ENCODE results near the gene NR0B2.
"Not testable (repeated sequence)": the region's sequence is repeated elsewhere in the genome, so short reads cannot be mapped to it uniquely, and the experiment has no call there.

Gene NR0B2

GRCh38 chr1:26913754-26914619 lies at the start of gene NR0B2:
TSS of gene NR0B2 (minus strand) at chr1:26913975. CDS start at chr1:26913940, 35 bp downstream.
- no peak for DNase-seq

GRCh38 chr1:26961826-26962225 lies 48.1 kb upstream of the NR0B2 start:
- DNase-seq, result no peak

GRCh38 chr1:26960625-26960966 lies 46.8 kb upstream of the NR0B2 start:
- no peak for DNase-seq

- peak; percentile 61 to 69 for DNase-seq
Measured at GRCh38 chr1:26959722-26960624, 46.2 kb upstream of the NR0B2 start, which contains the start of gene KDF1. TSS of gene KDF1 (minus strand) at chr1:26960468. CDS start at chr1:26952380, 8,088 bp downstream.

GRCh38 chr1:26959270-26959669 lies 45.5 kb upstream of the NR0B2 start:
- no peak for DNase-seq

GRCh38 chr1:26957306-26957705 lies 43.5 kb upstream of the NR0B2 start:
- DNase-seq, result no peak

GRCh38 chr1:26956321-26956720 lies 42.5 kb upstream of the NR0B2 start:
- no peak for DNase-seq

- DNase-seq, result no peak
Measured at GRCh38 chr1:26953374-26953773, 39.6 kb upstream of the NR0B2 start.

- DNase-seq, result no peak
Measured at GRCh38 chr1:26951821-26952497, 38.2 kb upstream of the NR0B2 start.

GRCh38 chr1:26951216-26951615 lies 37.4 kb upstream of the NR0B2 start:
- DNase-seq, result no peak

GRCh38 chr1:26950602-26951001 lies 36.8 kb upstream of the NR0B2 start:
- no peak for DNase-seq

GRCh38 chr1:26949926-26950319 lies 36.1 kb upstream of the NR0B2 start:
- DNase-seq, result no peak

GRCh38 chr1:26949266-26949925 lies 35.6 kb upstream of the NR0B2 start:
- DNase-seq, result no peak

- not testable (repeated sequence) for DNase-seq
Measured at GRCh38 chr1:26948725-26949057, 34.9 kb upstream of the NR0B2 start.

GRCh38 chr1:26946270-26946669 lies 32.5 kb upstream of the NR0B2 start:
- DNase-seq, result no peak

GRCh38 chr1:26945728-26946127 lies 32.0 kb upstream of the NR0B2 start:
- no peak for DNase-seq

GRCh38 chr1:26945138-26945537 lies 31.4 kb upstream of the NR0B2 start:
- DNase-seq, result no peak

- no peak for DNase-seq
Measured at GRCh38 chr1:26942656-26943055, 28.9 kb upstream of the NR0B2 start.

- DNase-seq, result no peak
Measured at GRCh38 chr1:26941311-26941710, 27.5 kb upstream of the NR0B2 start.

GRCh38 chr1:26938659-26939025 lies 24.9 kb upstream of the NR0B2 start:
- DNase-seq, result no peak

GRCh38 chr1:26938004-26938658 lies 24.4 kb upstream of the NR0B2 start:
- no peak for DNase-seq

GRCh38 chr1:26936823-26937222 lies 23.0 kb upstream of the NR0B2 start:
- no peak for DNase-seq

All from CD4-positive, alpha-beta T cell treated with Interferon alpha-2 for 1 hour (primary cell).